ENCODE measurements around the gene MXRA7.
"Not testable (repeated sequence)": the region's sequence is repeated elsewhere in the genome, so short reads cannot be mapped to it uniquely, and the experiment has no call there.

Gene MXRA7

GRCh38 chr17:76714822-76715495 is 4.2 kb upstream of the MXRA7 start:
- no peak for DNase-seq

- DNase-seq = no peak
These were observed 3.6 kb upstream of the MXRA7 start for GRCh38 chr17:76714336-76714735.

- no peak for DNase-seq
These were observed 3.0 kb upstream of the MXRA7 start for GRCh38 chr17:76713765-76714164.

GRCh38 chr17:76712321-76712720 is 1.6 kb upstream of the MXRA7 start:
- not testable (repeated sequence) for DNase-seq

- not testable (repeated sequence) for DNase-seq
These were observed 558 bp downstream of the MXRA7 start for GRCh38 chr17:76709951-76710862.

- no peak for DNase-seq
These were observed 1.5 kb downstream of the MXRA7 start for GRCh38 chr17:76709077-76709950.

- no peak for DNase-seq
These were observed 2.6 kb downstream of the MXRA7 start for GRCh38 chr17:76707985-76708807.

- DNase-seq = no peak
These were observed 3.9 kb downstream of the MXRA7 start for GRCh38 chr17:76706817-76707216.

GRCh38 chr17:76704805-76705204 is 6.0 kb downstream of the MXRA7 start:
- DNase-seq = no peak

GRCh38 chr17:76702941-76703637 is 7.7 kb downstream of the MXRA7 start:
- DNase-seq = no peak

GRCh38 chr17:76702076-76702475 is 8.7 kb downstream of the MXRA7 start:
- no peak for DNase-seq

GRCh38 chr17:76701471-76701967 is 9.2 kb downstream of the MXRA7 start:
- no peak for DNase-seq

GRCh38 chr17:76700617-76701470 is 9.9 kb downstream of the MXRA7 start:
- no peak for DNase-seq

- DNase-seq = no peak
These were observed 10.5 kb downstream of the MXRA7 start for GRCh38 chr17:76700270-76700616.

- DNase-seq = not testable (repeated sequence)
These were observed 12.2 kb downstream of the MXRA7 start for GRCh38 chr17:76698466-76698977.

GRCh38 chr17:76697702-76698465 is 12.9 kb downstream of the MXRA7 start:
- no peak for DNase-seq

- DNase-seq = no peak
These were observed 13.7 kb downstream of the MXRA7 start for GRCh38 chr17:76696763-76697701.
